Kidney (tissue), 14 donors: Measurements from ENCODE around the gene LRRC73. TPM values are rescaled to one million over a fixed set of nuclear protein-coding genes. Genes with fewer than 3 reads are reported as not detected.

Experiments used
- DNase-seq, 5 donors: peaks; one replicate each; pipeline ENCODE4 v3.0.0-alpha.2; 2013 to 2020
- FAIRE-seq: peaks from 2 replicates; lab custom pipeline; 2012; peaks lifted over from hg19 to GRCh38; lab: Jason Lieb, UNC
- H3K27ac ChIP-seq, 2 donors: one replicate each; pipeline ENCODE4 v1.7.0; 2013; ENCODE audit warnings: low read depth in 2 of 2, low read length in 2 of 2, inconsistent platforms in 1 of 2
- H3K27me3 ChIP-seq: one replicate; pipeline ENCODE4 v1.7.1; 2013; ENCODE audit warnings: low read length, inconsistent platforms; ENCODE audit not compliant: control insufficient read depth, insufficient read depth
- H3K36me3 ChIP-seq, 3 donors: one replicate each; pipeline versions ENCODE4 v1.7.0 to v1.7.1; 2013; ENCODE audit warnings: low read length in 3 of 3, control low read depth in 1 of 3, inconsistent platforms in 1 of 3; ENCODE audit not compliant: insufficient read depth in 3 of 3, control insufficient read depth in 2 of 3
- H3K4me1 ChIP-seq, 3 donors: one replicate each; pipeline versions ENCODE4 v1.7.0 to v1.7.1; 2013; ENCODE audit warnings: low read length in 3 of 3, inconsistent platforms in 1 of 3, low read depth in 1 of 3; ENCODE audit not compliant: control insufficient read depth in 2 of 3, insufficient read depth in 2 of 3
- H3K4me3 ChIP-seq, 3 donors: one replicate each; pipeline versions ENCODE4 v1.7.0 to v1.8.1; 2013; ENCODE audit warnings: low read length in 3 of 3, control low read depth in 1 of 3, inconsistent platforms in 1 of 3
- H3K9ac ChIP-seq, 3 donors: one replicate each; pipeline versions ENCODE4 v1.7.0 to v1.7.1; 2013; ENCODE audit warnings: low read length in 3 of 3, control low read depth in 1 of 3, inconsistent platforms in 1 of 3
- H3K9me3 ChIP-seq, 3 donors: one replicate each; pipeline versions ENCODE4 v1.7.0 to v1.7.1; 2013; ENCODE audit warnings: low read length in 3 of 3, control low read depth in 1 of 3, inconsistent platforms in 1 of 3; ENCODE audit not compliant: control insufficient read depth in 2 of 3, insufficient read depth in 1 of 3
- intact Hi-C: fragments of 100-400 bp; cut with DNase I; formaldehyde crosslinking; loops from one replicate; pipeline ENCODE4 v1.11.1; 2022
- polyA plus RNA-seq: library from polyadenylated mRNA; stranded (reverse); fragments of 350-450 nt; fragmentation: Illumina TruSeq; extraction: RNeasy Lipid Tissue Mini Kit (QIAGEN cat#74804); gene quantifications from one replicate; pipeline ENCODE4 v1.2.3, GENCODE V29; 2014; ENCODE audit warnings: low read depth, low replicate concordance; ENCODE audit not compliant: insufficient read depth
- total RNA-seq: library from RNA; stranded (reverse); fragmentation: NEBNext Ultra II Directional; extraction: Animal tissue kit (Norgen Biotek cat#: 25700); gene quantifications from one replicate; pipeline ENCODE4 v1.2.1, GENCODE V29; 2021
- TF ChIP-seq, protein P1 (sequence below): IDR thresholded peaks from 3 replicates; pipeline ENCODE4 v1.5.1; 2012; ENCODE audit warnings: mild to moderate bottlenecking, moderate library complexity, borderline replicate concordance; ENCODE audit not compliant: insufficient read depth; ENCODE audit errors: extremely low read depth
- donor health status: control.
- donor health status: control.
- donor health status: control.
- donor health status: control.
- donor health status: control.
- donor health status: DM: yes; HTN: yes; CAD: no.
- donor health status: Normal renal cell carcinoma (clear cell type).

Gene LRRC73
- total and polyA plus RNA-seq, 2 donors from 2014 or later: 1.5 to 4.6 TPM

DNA sequence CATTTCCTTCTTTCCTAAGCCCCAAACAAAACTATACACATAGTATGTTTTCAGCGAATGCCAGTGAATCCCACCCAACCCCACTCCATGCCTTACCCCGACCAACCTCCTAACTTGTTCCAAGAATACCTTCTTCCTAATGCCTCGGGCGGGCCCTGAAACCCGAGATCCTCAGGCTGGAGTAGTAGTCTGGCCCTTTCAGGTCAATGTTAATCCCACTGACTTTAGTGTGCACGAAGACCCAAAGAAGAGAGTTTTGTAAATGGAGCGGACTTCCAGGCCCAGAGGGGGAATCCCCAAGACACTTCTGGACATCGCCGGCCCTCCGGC, 6.2 kb upstream of the LRRC73 start:
- no peaks in the 10 kb centered on the region for H3K27me3 ChIP-seq
- peak overlapping the region; percentile 89 to 99 (median 92) for H3K9ac ChIP-seq
- H3K9me3 ChIP-seq: no peaks in the 10 kb centered on the region
- peak overlapping the region; percentile 76 to 88 for H3K27ac ChIP-seq
- peaks cover 13 to 16% (median 15%) of the 10 kb centered on the region in 3 donors for H3K4me1 ChIP-seq
- FAIRE-seq (no peak), DNase-seq (no peak)
- intact Hi-C loops: no loop called here
- H3K4me3 ChIP-seq: peak overlapping the region; percentile 93 to 98 (median 97)
- H3K36me3 ChIP-seq: peaks cover 11 to 46% (median 39%) of the 10 kb centered on the region in 3 donors
- TF ChIP-seq, protein P1, sequence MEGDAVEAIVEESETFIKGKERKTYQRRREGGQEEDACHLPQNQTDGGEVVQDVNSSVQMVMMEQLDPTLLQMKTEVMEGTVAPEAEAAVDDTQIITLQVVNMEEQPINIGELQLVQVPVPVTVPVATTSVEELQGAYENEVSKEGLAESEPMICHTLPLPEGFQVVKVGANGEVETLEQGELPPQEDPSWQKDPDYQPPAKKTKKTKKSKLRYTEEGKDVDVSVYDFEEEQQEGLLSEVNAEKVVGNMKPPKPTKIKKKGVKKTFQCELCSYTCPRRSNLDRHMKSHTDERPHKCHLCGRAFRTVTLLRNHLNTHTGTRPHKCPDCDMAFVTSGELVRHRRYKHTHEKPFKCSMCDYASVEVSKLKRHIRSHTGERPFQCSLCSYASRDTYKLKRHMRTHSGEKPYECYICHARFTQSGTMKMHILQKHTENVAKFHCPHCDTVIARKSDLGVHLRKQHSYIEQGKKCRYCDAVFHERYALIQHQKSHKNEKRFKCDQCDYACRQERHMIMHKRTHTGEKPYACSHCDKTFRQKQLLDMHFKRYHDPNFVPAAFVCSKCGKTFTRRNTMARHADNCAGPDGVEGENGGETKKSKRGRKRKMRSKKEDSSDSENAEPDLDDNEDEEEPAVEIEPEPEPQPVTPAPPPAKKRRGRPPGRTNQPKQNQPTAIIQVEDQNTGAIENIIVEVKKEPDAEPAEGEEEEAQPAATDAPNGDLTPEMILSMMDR: no peak

DNA sequence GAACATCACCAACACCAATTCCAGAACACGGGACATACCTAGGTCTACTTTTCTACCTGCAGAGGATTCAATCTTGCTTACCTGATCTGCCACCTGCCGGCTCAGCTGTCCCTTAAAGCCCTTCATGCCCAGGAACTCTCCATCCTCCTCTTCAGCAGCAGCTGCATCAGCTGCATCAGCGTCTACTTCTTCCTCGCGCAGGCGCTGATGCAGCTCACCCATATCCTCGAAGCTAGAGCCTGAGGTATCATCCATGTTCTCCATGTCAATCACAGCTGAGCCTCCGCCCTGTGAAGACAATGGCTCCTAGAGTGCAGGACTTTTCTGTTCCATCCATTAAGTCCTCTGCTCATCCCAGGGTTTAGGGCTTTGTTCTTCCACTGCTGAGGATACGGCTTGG, 5.7 kb upstream of the LRRC73 start:
- no peak for DNase-seq

DNA sequence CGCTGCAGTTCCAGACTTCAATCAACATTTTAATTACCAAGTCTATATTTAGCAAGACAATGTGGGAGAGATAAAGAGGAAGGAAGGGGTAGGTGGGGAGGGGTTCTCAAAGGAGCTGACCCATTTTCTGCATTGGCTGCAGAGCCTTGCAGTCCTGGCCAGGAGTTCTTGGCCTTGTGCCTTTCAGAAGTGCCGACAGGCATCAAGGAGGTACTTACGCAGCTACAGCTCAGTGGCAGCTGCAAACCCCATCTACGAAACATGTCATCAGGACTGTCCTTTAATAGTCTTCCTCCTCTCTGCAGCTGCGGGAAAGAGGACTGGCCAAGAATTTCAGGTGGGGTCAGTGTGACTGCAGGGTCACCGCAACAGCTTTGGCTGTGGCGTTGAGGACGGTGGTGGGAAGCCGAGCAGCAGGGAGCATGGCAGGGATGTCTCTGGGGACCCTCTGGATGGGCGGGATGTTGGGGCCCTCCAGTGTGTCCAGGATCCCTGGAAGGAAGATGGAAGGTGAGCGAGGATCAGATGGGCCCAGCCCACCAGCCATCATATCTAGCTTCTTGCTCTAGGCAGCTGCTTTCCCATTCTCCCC, 1.8 kb upstream of the LRRC73 start:
- H3K9ac ChIP-seq: no peak overlapping the region
- H3K27me3 ChIP-seq: no peaks in the 10 kb centered on the region
- H3K36me3 ChIP-seq: peaks cover 5 to 26% (median 20%) of the 10 kb centered on the region in 3 donors
- no peaks in the 10 kb centered on the region for H3K9me3 ChIP-seq
- DNase-seq: no peak
- intact Hi-C loops: no loop called here
- H3K27ac ChIP-seq: no peak overlapping the region
- FAIRE-seq: no peak
- no peak overlapping the region for H3K4me3 ChIP-seq
- TF ChIP-seq, protein P1: no peak
- peaks cover 7 to 25% (median 13%) of the 10 kb centered on the region in 3 donors for H3K4me1 ChIP-seq

More for the DNA sequence above, 5.7 kb upstream of the LRRC73 start:
- Histone ChIP-seq H3K27ac (no peak overlapping the region), H3K4me3 (peak overlapping the region; percentile 93 to 98 (median 97)), H3K36me3 (peaks cover 12 to 42% (median 34%) of the 10 kb centered on the region in 3 donors), H3K4me1 (peaks cover 13 to 17% (median 15%) of the 10 kb centered on the region in 3 donors), H3K27me3 (no peaks in the 10 kb centered on the region), H3K9ac (peak overlapping the region; percentile 89 to 99 (median 92)), H3K9me3 (no peaks in the 10 kb centered on the region)
- TF ChIP-seq, protein P1: no peak
- FAIRE-seq: no peak
- intact Hi-C loops: no loop called here
